ENCODE measurements around the gene EXTL2. TPM values are rescaled to one million over a fixed set of nuclear protein-coding genes. Genes with fewer than 3 reads are reported as not detected.

The EXTL2 gene
- total and polyA plus RNA-seq, 2 donors = 10.6 to 12.1 TPM

Other genes with a start within 250 kb of the EXTL2 start
- 63.3 TPM for gene VCAM1, start 175.1 kb downstream of the EXTL2 start, total RNA-seq
- 22.8 TPM for gene VCAM1, start 175.1 kb downstream of the EXTL2 start, polyA plus RNA-seq
- 19.4 TPM for gene SLC30A7, start 1.2 kb upstream of the EXTL2 start, total RNA-seq
- gene SLC30A7, start 1.2 kb upstream of the EXTL2 start, polyA plus RNA-seq = 9.8 TPM
- gene DPH5, start 130.9 kb upstream of the EXTL2 start, total RNA-seq = 44.4 TPM
- gene DPH5, start 130.9 kb upstream of the EXTL2 start, polyA plus RNA-seq = 67.2 TPM

Data from thymus (tissue), 2 donors.